HEK293 (cell line): Measurements from ENCODE around the gene KDM4D.

Experiments
- CTCF ChIA-PET: fragments of 350-600 bp; formaldehyde crosslinking; extraction: SDS; loops from one replicate; lab custom pipeline; 2021; ENCODE audit warnings: antibody characterized with exemption; lab: Yijun Ruan, JAX
- POLR2A ChIA-PET: fragments of 300-600 bp; formaldehyde crosslinking; extraction: SDS; loops from one replicate; lab custom pipeline; 2020; ENCODE audit warnings: antibody characterized with exemption, inconsistent platforms; lab: Yijun Ruan, JAX
- H3K27ac ChIP-seq: fragments of 200-500 bp; sonication (Bioruptor generic); 2 replicates; pipeline ENCODE4 v1.5.1; 2014; ENCODE audit warnings: low read depth, low read length, control low read depth, inconsistent platforms; ENCODE audit errors: extremely low read depth
- H3K36me3 ChIP-seq, 2 experiments: fragments of 200-500 bp in 1 of 2; sonication (Bioruptor generic) in 1 of 2; 1 replicate in 1 of 2; 2 replicates in 1 of 2; pipeline ENCODE4 v1.5.1; 2014 to 2017; ENCODE audit warnings: inconsistent platforms in 2 of 2, low read length in 2 of 2; ENCODE audit not compliant: control insufficient read depth in 2 of 2, insufficient read depth in 1 of 2
- H3K4me1 ChIP-seq: fragments of 200-500 bp; sonication (Bioruptor generic); 2 replicates; pipeline ENCODE4 v1.5.1; 2014; ENCODE audit warnings: mild to moderate bottlenecking, low read length, inconsistent platforms; ENCODE audit not compliant: control insufficient read depth, insufficient read depth
- H3K4me3 ChIP-seq: 2 replicates; pipeline ENCODE4 v1.5.1; 2011; ENCODE audit warnings: low read depth, mild to moderate bottlenecking, control low read depth, low read length, moderate library complexity
- H3K9me3 ChIP-seq: fragments of 200-500 bp; sonication (Bioruptor generic); 2 replicates; pipeline ENCODE4 v1.5.1; 2014; ENCODE audit warnings: low read depth, low read length, inconsistent platforms; ENCODE audit not compliant: control insufficient read depth, insufficient read depth
- BCL6B ChIP-seq: fragments of 450-650 bp; formaldehyde crosslinking; IDR thresholded peaks from 2 replicates; pipeline ENCODE4 v1.5.1; 2017; ENCODE audit warnings: missing biosample characterization, missing genetic modification characterization
- CTCF ChIP-seq: fragments of 450-650 bp; formaldehyde crosslinking; IDR thresholded peaks from 2 replicates; pipeline ENCODE4 v1.5.1; 2016; ENCODE audit warnings: missing biosample characterization, missing genetic modification characterization
- HOXA7 ChIP-seq: sonication (generic); formaldehyde crosslinking; IDR thresholded peaks from 2 replicates; pipeline ENCODE4 v1.8.1; 2022; ENCODE audit warnings: missing genetic modification reagents, borderline replicate concordance
- IKZF3 ChIP-seq: fragments of 450-650 bp; IDR thresholded peaks from 2 replicates; pipeline ENCODE4 v1.5.0; 2018; ENCODE audit warnings: missing biosample characterization, mild to moderate bottlenecking, missing genetic modification characterization, moderate library complexity
- KLF10 ChIP-seq: fragments of 450-650 bp; IDR thresholded peaks from 2 replicates; pipeline ENCODE4 v1.5.1; 2018; ENCODE audit warnings: missing biosample characterization, mild to moderate bottlenecking, missing genetic modification characterization
- SCRT2 ChIP-seq: fragments of 450-650 bp; formaldehyde crosslinking; IDR thresholded peaks from 2 replicates; pipeline ENCODE4 v1.5.1; 2016; ENCODE audit warnings: missing biosample characterization, missing genetic modification characterization
- TCF7L2 ChIP-seq: IDR thresholded peaks from 2 replicates; pipeline ENCODE4 v1.6.1; 2011; ENCODE audit warnings: low read depth, mild to moderate bottlenecking, inconsistent platforms, low read length, moderate library complexity, borderline replicate concordance
- ZBTB20 ChIP-seq: fragments of 450-650 bp; formaldehyde crosslinking; IDR thresholded peaks from 2 replicates; pipeline ENCODE4 v1.5.1; 2016; ENCODE audit warnings: missing biosample characterization, missing genetic modification characterization
- ZBTB49 ChIP-seq: fragments of 450-650 bp; formaldehyde crosslinking; IDR thresholded peaks from 2 replicates; pipeline ENCODE4 v1.5.1; 2016; ENCODE audit warnings: missing biosample characterization, missing genetic modification characterization, low read depth
- ZFP37 ChIP-seq: fragments of 450-650 bp; formaldehyde crosslinking; IDR thresholded peaks from 2 replicates; pipeline ENCODE4 v1.5.1; 2016; ENCODE audit warnings: missing biosample characterization, missing genetic modification characterization
- ZNF175 ChIP-seq: fragments of 450-650 bp; formaldehyde crosslinking; IDR thresholded peaks from 2 replicates; pipeline ENCODE4 v1.5.1; 2016; ENCODE audit warnings: missing biosample characterization, missing genetic modification characterization
- ZNF211 ChIP-seq: fragments of 450-650 bp; formaldehyde crosslinking; IDR thresholded peaks from 2 replicates; pipeline ENCODE4 v1.5.1; 2016; ENCODE audit warnings: low read depth, missing biosample characterization, missing genetic modification characterization
- ZNF292 ChIP-seq: fragments of 450-650 bp; formaldehyde crosslinking; IDR thresholded peaks from 2 replicates; pipeline ENCODE4 v1.5.1; 2016; ENCODE audit warnings: low read depth, missing biosample characterization, missing genetic modification characterization, borderline replicate concordance
- ZNF416 ChIP-seq: fragments of 450-650 bp; formaldehyde crosslinking; IDR thresholded peaks from 2 replicates; pipeline ENCODE4 v1.5.1; 2016; ENCODE audit warnings: missing biosample characterization, missing genetic modification characterization
- ZNF501 ChIP-seq: fragments of 450-650 bp; formaldehyde crosslinking; IDR thresholded peaks from 2 replicates; pipeline ENCODE4 v1.5.1; 2016; ENCODE audit warnings: missing biosample characterization, missing genetic modification characterization
- ZNF549 ChIP-seq: fragments of 450-650 bp; IDR thresholded peaks from 2 replicates; pipeline ENCODE4 v1.5.1; 2018; ENCODE audit warnings: missing biosample characterization, missing genetic modification characterization, mild to moderate bottlenecking, inconsistent platforms, moderate library complexity
- ZNF596 ChIP-seq: fragments of 450-650 bp; IDR thresholded peaks from 2 replicates; pipeline ENCODE4 v1.5.0; 2018; ENCODE audit warnings: missing biosample characterization, mild to moderate bottlenecking, missing genetic modification characterization, moderate library complexity
- ZNF624 ChIP-seq: fragments of 450-650 bp; formaldehyde crosslinking; IDR thresholded peaks from 2 replicates; pipeline ENCODE4 v1.5.1; 2017; ENCODE audit warnings: missing biosample characterization, missing genetic modification characterization
- ZNF777 ChIP-seq: fragments of 450-650 bp; formaldehyde crosslinking; IDR thresholded peaks from 2 replicates; pipeline ENCODE4 v1.5.1; 2017; ENCODE audit warnings: missing biosample characterization, missing genetic modification characterization, borderline replicate concordance
- ZNF791 ChIP-seq: fragments of 450-650 bp; formaldehyde crosslinking; IDR thresholded peaks from 2 replicates; pipeline ENCODE4 v1.5.1; 2016; ENCODE audit warnings: missing biosample characterization, missing genetic modification characterization
- ZNF830 ChIP-seq: fragments of 450-650 bp; IDR thresholded peaks from 2 replicates; pipeline ENCODE4 v1.5.0; 2018; ENCODE audit warnings: missing biosample characterization, missing genetic modification characterization, low read depth, mild to moderate bottlenecking, moderate library complexity
- TF ChIP-seq, protein P1 (sequence below): fragments of 450-650 bp; formaldehyde crosslinking; IDR thresholded peaks from 2 replicates; pipeline ENCODE4; 2016; ENCODE audit warnings: missing biosample characterization, missing genetic modification characterization

The KDM4D gene

DNA sequence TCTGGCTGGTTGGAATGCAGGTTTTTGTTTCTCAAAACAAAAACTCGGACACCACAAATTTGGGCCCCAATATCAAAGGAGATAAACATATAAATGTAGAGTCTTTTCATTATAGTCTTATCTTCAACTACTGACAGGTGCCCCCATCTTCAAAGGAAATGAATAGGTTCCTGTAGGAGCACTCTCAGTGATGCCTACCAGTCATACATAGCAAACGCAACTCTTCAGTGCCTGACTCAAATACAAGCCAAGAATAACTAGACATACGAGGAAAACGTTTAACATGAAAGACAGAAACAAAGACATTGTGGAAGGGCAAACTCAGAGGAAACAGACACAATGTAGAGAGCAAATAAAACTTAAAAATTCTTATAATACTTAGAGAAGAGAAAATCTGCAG lies 13.9 kb downstream of the KDM4D start (continued):
- TF ChIP-seq ZNF549 (tag by site-specific recombination), result no peak
- no peak for TF ChIP-seq ZNF416 (tag by site-specific recombination)

- no peak overlapping the region for H3K4me3 ChIP-seq
- no peaks in the 10 kb centered on the region for H3K9me3 ChIP-seq
- H3K4me1 ChIP-seq, result no peaks in the 10 kb centered on the region
- ChIA-PET CTCF (interaction anchor here (0.8 kb wide), 1 partner anchor 43 kb away, joined by 3 read pairs; no protein-coding TSS in a partner anchor), POLR2A (no interaction called here)
- TF ChIP-seq ZNF777 (tag by site-specific recombination), result no peak
- no peak for TF ChIP-seq ZNF211 (tag by site-specific recombination)
- TF ChIP-seq ZNF175, result no peak
- no peak for TF ChIP-seq ZBTB20 (tag by site-specific recombination)
- TF ChIP-seq ZBTB49, result no peak
- TF ChIP-seq HOXA7, result no peak
- TF ChIP-seq ZNF624 (tag by site-specific recombination), result no peak
- TF ChIP-seq ZNF501, result no peak
- TF ChIP-seq, protein P1, sequence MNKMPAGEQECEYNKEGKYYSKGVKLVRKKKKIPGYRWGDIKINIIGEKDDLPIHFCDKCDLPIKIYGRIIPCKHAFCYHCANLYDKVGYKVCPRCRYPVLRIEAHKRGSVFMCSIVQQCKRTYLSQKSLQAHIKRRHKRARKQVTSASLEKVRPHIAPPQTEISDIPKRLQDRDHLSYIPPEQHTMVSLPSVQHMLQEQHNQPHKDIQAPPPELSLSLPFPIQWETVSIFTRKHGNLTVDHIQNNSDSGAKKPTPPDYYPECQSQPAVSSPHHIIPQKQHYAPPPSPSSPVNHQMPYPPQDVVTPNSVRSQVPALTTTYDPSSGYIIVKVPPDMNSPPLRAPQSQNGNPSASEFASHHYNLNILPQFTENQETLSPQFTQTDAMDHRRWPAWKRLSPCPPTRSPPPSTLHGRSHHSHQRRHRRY, result no peak
- TF ChIP-seq KLF10 (tag by site-specific recombination), result no peak
- no peak for TF ChIP-seq CTCF (tag by site-specific recombination)
- no peak for TF ChIP-seq TCF7L2
- TF ChIP-seq ZNF596, result no peak
- TF ChIP-seq ZNF791 (tag by site-specific recombination), result no peak
- TF ChIP-seq SCRT2 (tag by site-specific recombination), result no peak
- no peak for TF ChIP-seq ZNF292
- no peak for TF ChIP-seq ZFP37 (tag by site-specific recombination)
- TF ChIP-seq ZNF830 (tag by site-specific recombination), result no peak
- TF ChIP-seq BCL6B (tag by site-specific recombination), result no peak
- TF ChIP-seq IKZF3 (tag by site-specific recombination), result no peak
- no peak overlapping the region for H3K27ac ChIP-seq
- no peaks in the 10 kb centered on the region for H3K36me3 ChIP-seq
Observed at GRCh38 chr11:94988748-94989147, 15.2 kb downstream of the KDM4D start.
